CD4-positive, alpha-beta T cell treated with Interleukin-10 for 1 hour (primary cell): ENCODE data around the gene ETS2.

ENCODE experiments used
- DNase-seq: peaks from one replicate; pipeline ENCODE4 v3.0.0-alpha.2; 2020

The ETS2 gene

GRCh38 chr21:38780879-38781278 is 24.9 kb upstream of the ETS2 start:
- no peak for DNase-seq

GRCh38 chr21:38784458-38785266 is 21.1 kb upstream of the ETS2 start:
- no peak for DNase-seq

GRCh38 chr21:38785483-38785882 is 20.2 kb upstream of the ETS2 start:
- DNase-seq: no peak

GRCh38 chr21:38787016-38787415 is 18.7 kb upstream of the ETS2 start:
- DNase-seq: no peak

GRCh38 chr21:38787461-38788274 is 18.1 kb upstream of the ETS2 start:
- DNase-seq: no peak

GRCh38 chr21:38788275-38788905 is 17.3 kb upstream of the ETS2 start:
- no peak for DNase-seq

- no peak for DNase-seq
These were observed 16.5 kb upstream of the ETS2 start for GRCh38 chr21:38789275-38789674.

- no peak for DNase-seq
These were observed 15.7 kb upstream of the ETS2 start for GRCh38 chr21:38790059-38790458.

GRCh38 chr21:38790961-38791360 is 14.8 kb upstream of the ETS2 start:
- no peak for DNase-seq

- no peak for DNase-seq
These were observed 12.9 kb upstream of the ETS2 start for GRCh38 chr21:38792676-38793459.

GRCh38 chr21:38793926-38794713 is 11.6 kb upstream of the ETS2 start:
- no peak for DNase-seq

- DNase-seq: no peak
These were observed 10.8 kb upstream of the ETS2 start for GRCh38 chr21:38794978-38795377.

- DNase-seq: no peak
These were observed 10.3 kb upstream of the ETS2 start for GRCh38 chr21:38795475-38795874.

- no peak for DNase-seq
These were observed 9.3 kb upstream of the ETS2 start for GRCh38 chr21:38796424-38796823.

GRCh38 chr21:38797470-38797869 is 8.3 kb upstream of the ETS2 start:
- no peak for DNase-seq

GRCh38 chr21:38798081-38798480 is 7.6 kb upstream of the ETS2 start:
- no peak for DNase-seq

- DNase-seq: no peak
These were observed 7.2 kb upstream of the ETS2 start for GRCh38 chr21:38798481-38798882.

- DNase-seq: no peak
These were observed 5.5 kb upstream of the ETS2 start for GRCh38 chr21:38800046-38800758.

GRCh38 chr21:38800924-38801744 is 4.6 kb upstream of the ETS2 start:
- no peak for DNase-seq
